Upper lobe of left lung (tissue), 4 donors: ENCODE results near the gene NOVA1.

Source experiments
- EP300 ChIP-seq, 4 donors: sonication (generic); formaldehyde crosslinking; IDR thresholded peaks; one replicate each; pipeline ENCODE4 v1.5.1; 2017; ENCODE audit warnings: antibody characterized with exemption in 4 of 4, control low read depth in 2 of 4
- POLR2AphosphoS5 ChIP-seq, 2 donors: sonication (generic); formaldehyde crosslinking; IDR thresholded peaks; one replicate each; pipeline ENCODE4 v1.5.1; 2017; ENCODE audit warnings: antibody characterized with exemption in 2 of 2
- TF ChIP-seq, protein P1 (sequence below), 6 experiments: fragments of 450-650 bp in 4 of 6; fragments of 200-600 bp in 2 of 6; sonication (generic) in 2 of 6; IDR thresholded peaks; one replicate each; pipeline ENCODE4 v1.5.1; 2016 to 2019; ENCODE audit warnings: antibody characterized with exemption in 6 of 6

DNA sequence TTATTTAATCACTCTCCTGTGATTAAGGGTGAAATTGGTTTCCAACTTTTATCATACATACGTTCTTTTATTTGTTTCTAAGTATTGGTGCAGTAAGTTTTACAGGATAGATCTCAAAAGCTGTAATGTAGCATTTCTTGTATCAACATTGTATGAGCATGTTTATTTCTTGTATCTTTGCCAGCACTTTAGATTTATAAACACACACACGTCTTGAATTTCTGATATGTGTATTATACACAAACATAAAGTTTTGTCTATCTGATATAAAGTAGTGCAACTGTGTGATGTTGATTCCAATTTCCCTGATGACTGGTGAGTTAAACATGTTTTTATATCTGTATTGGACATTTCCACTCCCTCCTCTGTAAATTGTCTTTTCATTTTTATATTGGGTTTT is 134.7 kb downstream of the NOVA1 start:
- no peak for TF ChIP-seq EP300 (IDR thresholded peaks at IDR 0.05)
- TF ChIP-seq, protein P1, sequence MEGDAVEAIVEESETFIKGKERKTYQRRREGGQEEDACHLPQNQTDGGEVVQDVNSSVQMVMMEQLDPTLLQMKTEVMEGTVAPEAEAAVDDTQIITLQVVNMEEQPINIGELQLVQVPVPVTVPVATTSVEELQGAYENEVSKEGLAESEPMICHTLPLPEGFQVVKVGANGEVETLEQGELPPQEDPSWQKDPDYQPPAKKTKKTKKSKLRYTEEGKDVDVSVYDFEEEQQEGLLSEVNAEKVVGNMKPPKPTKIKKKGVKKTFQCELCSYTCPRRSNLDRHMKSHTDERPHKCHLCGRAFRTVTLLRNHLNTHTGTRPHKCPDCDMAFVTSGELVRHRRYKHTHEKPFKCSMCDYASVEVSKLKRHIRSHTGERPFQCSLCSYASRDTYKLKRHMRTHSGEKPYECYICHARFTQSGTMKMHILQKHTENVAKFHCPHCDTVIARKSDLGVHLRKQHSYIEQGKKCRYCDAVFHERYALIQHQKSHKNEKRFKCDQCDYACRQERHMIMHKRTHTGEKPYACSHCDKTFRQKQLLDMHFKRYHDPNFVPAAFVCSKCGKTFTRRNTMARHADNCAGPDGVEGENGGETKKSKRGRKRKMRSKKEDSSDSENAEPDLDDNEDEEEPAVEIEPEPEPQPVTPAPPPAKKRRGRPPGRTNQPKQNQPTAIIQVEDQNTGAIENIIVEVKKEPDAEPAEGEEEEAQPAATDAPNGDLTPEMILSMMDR (IDR thresholded peaks at IDR 0.05): no peak
- no peak for TF ChIP-seq POLR2AphosphoS5 (IDR thresholded peaks at IDR 0.05)
